ENCODE results near the gene GSX2.

- TF ChIP-seq POLR2AphosphoS5 (IDR thresholded peaks at IDR 0.05; ENCODE audit: low read depth, low read length) (no peak), SPI1 (IDR thresholded peaks at IDR 0.05; ENCODE audit: low read depth, low read length) (no peak), POLR2A (IDR thresholded peaks at IDR 0.05; ENCODE audit: low read depth, low read length) (no peak), POU2F2 (IDR thresholded peaks at IDR 0.05; ENCODE audit: low read depth, low read length) (no peak), TAF1 (IDR thresholded peaks at IDR 0.05; ENCODE audit: low read depth, low read length) (no peak)
Measured at GRCh38 chr4:54109241-54110018, 9.5 kb downstream of the GSX2 start.
